Naive thymus-derived CD4-positive, alpha-beta T cell (primary cell): ENCODE results near the gene CDKAL1. TPM values are rescaled to one million over a fixed set of nuclear protein-coding genes. Genes with fewer than 3 reads are reported as not detected.

Source experiments
- ATAC-seq: fragments of 150-1000 bp; cut with Tn5 transposase; 2 replicates; pipeline ENCODE4 v1.10.0; 2021; ENCODE audit warnings: mild to moderate bottlenecking, moderate library complexity
- CTCF ChIA-PET: fragments of 350-600 bp; sonication (Branson Sonifier 250); formaldehyde crosslinking; loops from one replicate; lab custom pipeline; 2021; ENCODE audit warnings: antibody characterized with exemption; lab: Charles Lee
- POLR2A ChIA-PET: fragments of 350-600 bp; sonication (Branson Sonifier 250); formaldehyde crosslinking; loops from one replicate; lab custom pipeline; 2021; ENCODE audit warnings: antibody characterized with exemption, inconsistent platforms; lab: Charles Lee
- DNase-seq, 9 donors: peaks; one replicate each; pipeline versions ENCODE4 v3.0.0 to v3.0.0-alpha.2; 2020 to 2022; ENCODE audit warnings: mixed read lengths in 1 of 9
- H3K27ac ChIP-seq: one replicate; pipeline ENCODE4 v1.7.0; 2013; ENCODE audit warnings: mild to moderate bottlenecking, low read depth, low read length, moderate library complexity
- H3K27me3 ChIP-seq, 2 donors: one replicate each; pipeline ENCODE4 v1.7.0; 2013; ENCODE audit warnings: low read length in 2 of 2, mild to moderate bottlenecking in 2 of 2, moderate library complexity in 2 of 2; ENCODE audit not compliant: control insufficient read depth in 2 of 2, insufficient read depth in 2 of 2
- H3K36me3 ChIP-seq, 3 experiments: 1 replicate in 2 of 3; 2 replicates in 1 of 3; pipeline ENCODE4 v1.7.0; 2013; ENCODE audit warnings: low read length in 3 of 3, mild to moderate bottlenecking in 3 of 3, moderate library complexity in 1 of 3; ENCODE audit not compliant: insufficient read depth in 3 of 3, control insufficient read depth in 2 of 3
- H3K4me1 ChIP-seq, 2 donors: one replicate each; pipeline ENCODE4 v1.7.0; 2013; ENCODE audit warnings: low read length in 2 of 2, mild to moderate bottlenecking in 2 of 2, moderate library complexity in 1 of 2; ENCODE audit not compliant: control insufficient read depth in 2 of 2, insufficient read depth in 2 of 2
- H3K4me3 ChIP-seq: 2 replicates; pipeline ENCODE4 v1.7.0; 2013; ENCODE audit warnings: mild to moderate bottlenecking, low read length
- H3K9me3 ChIP-seq, 3 experiments: 1 replicate in 2 of 3; 2 replicates in 1 of 3; pipeline ENCODE4 v1.7.0; 2013; ENCODE audit warnings: low read length in 3 of 3; ENCODE audit not compliant: control insufficient read depth in 2 of 3
- H3K27ac Mint-ChIP-seq, 9 donors: one replicate each; pipeline ENCODE4 v1.8.0; 2020 to 2022; ENCODE audit warnings: mixed read lengths in 9 of 9, mild to moderate bottlenecking in 8 of 9, moderate library complexity in 5 of 9, inconsistent platforms in 2 of 9
- H3K27me3 Mint-ChIP-seq, 5 donors: one replicate each; pipeline ENCODE4 v1.8.0; 2021 to 2022; ENCODE audit warnings: mixed read lengths in 5 of 5, mild to moderate bottlenecking in 1 of 5
- H3K36me3 Mint-ChIP-seq, 5 donors: one replicate each; pipeline ENCODE4 v1.8.0; 2020 to 2022; ENCODE audit warnings: mixed read lengths in 5 of 5, mild to moderate bottlenecking in 3 of 5, inconsistent platforms in 1 of 5
- H3K4me1 Mint-ChIP-seq, 7 donors: one replicate each; pipeline ENCODE4 v1.8.0; 2020 to 2022; ENCODE audit warnings: mixed read lengths in 7 of 7, mild to moderate bottlenecking in 3 of 7, inconsistent platforms in 1 of 7
- H3K4me3 Mint-ChIP-seq, 10 donors: one replicate each; pipeline ENCODE4 v1.8.0; 2020 to 2022; ENCODE audit warnings: mild to moderate bottlenecking in 10 of 10, mixed read lengths in 10 of 10, moderate library complexity in 6 of 10, inconsistent platforms in 2 of 10
- H3K9me3 Mint-ChIP-seq, 11 donors: one replicate each; pipeline ENCODE4 v1.8.0; 2020 to 2022; ENCODE audit warnings: mixed read lengths in 11 of 11, mild to moderate bottlenecking in 4 of 11, inconsistent platforms in 1 of 11, moderate library complexity in 1 of 11
- intact Hi-C, 2 donors: fragments of 100-400 bp; cut with micrococcal nuclease; formaldehyde crosslinking; loops; one replicate each; pipeline ENCODE4 v1.15.1; 2023
- polyA plus RNA-seq, 2 donors: library from polyadenylated mRNA; unstranded; fragments of 300-500 nt; fragmentation: Illumina TruSeq; gene quantifications; one replicate each; pipeline ENCODE4 v1.2.3, GENCODE V29; 2021
- total RNA-seq, 6 experiments: library from RNA in 5 of 6; stranded (reverse) in 5 of 6; gene quantifications; 1 replicate in 5 of 6; 2 replicates in 1 of 6; pipeline ENCODE4 v1.2.3 and lab custom pipeline; 2021 to 2026

The CDKAL1 gene
- total and polyA plus RNA-seq, 7 experiments from 2014 or later = 23.6 to 35.8 (median 29.8) TPM

DNA sequence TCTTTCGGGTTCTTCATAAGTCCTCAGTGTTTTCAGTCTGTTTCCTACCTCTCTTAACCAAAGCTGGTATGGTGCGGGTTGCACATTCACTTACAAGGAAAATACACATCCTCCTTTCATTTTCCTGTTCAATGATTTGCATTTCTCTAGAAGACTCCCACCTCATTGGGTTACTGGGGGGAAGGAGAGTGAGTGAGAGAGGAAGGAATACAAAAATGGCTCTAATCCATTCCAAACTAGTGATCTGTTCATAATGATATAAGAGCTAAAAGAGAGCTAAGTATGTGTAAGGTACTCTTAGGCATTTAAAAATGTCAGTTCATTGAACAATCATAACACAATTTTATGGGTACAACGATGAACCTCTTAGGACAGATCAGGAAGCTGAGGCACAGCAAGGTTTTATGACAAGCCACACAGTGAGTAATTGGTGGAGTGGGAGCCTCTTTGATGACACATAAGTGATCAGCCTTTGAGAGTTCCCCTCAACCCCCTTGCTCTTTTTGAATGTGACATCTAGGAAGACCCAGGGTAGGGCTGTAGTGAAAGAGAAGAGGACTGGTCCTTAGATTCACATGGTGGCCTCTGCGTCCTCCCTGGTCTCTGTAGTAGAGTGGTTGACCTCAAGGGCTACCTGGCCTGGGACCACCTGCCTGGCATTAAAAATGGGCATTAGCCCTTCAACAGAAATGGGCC, 730.9 kb downstream of the CDKAL1 start:
- ChIA-PET POLR2A (no interaction called here), CTCF (no interaction called here)
- ATAC-seq (no peak), DNase-seq (no peak)
- no peak overlapping the region for H3K4me3 ChIP-seq
- Mint-ChIP-seq H3K9me3 (peaks cover 0 to 8% (median 0%) of the 10 kb centered on the region in 11 donors), H3K4me3 (no peak overlapping the region), H3K27ac (no peak overlapping the region), H3K4me1 (peaks cover 0 to 11% (median 0%) of the 10 kb centered on the region in 7 donors), H3K36me3 (no peaks in the 10 kb centered on the region), H3K27me3 (peaks cover 0 to 6% (median 0%) of the 10 kb centered on the region in 5 donors)
- no peaks in the 10 kb centered on the region for H3K9me3 ChIP-seq
- no peaks in the 10 kb centered on the region for H3K4me1 ChIP-seq
- no peak overlapping the region for H3K27ac ChIP-seq
- H3K36me3 ChIP-seq = no peaks in the 10 kb centered on the region
- no peaks in the 10 kb centered on the region for H3K27me3 ChIP-seq
- intact Hi-C loops = no loop called here

DNA sequence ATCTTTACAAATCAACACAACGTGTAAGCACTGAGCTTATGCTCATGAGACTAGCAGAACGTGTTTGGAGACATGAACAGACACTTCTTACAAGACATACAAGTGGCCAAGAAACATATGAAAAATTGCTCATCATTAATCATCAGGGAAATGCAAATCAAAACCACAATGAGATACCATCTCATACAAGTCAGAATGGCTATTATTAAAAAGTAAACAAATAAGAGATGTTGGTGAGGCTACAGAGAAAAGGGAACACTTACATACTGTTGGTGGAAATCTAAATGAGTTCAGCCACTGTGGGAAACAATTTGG, 731.4 kb downstream of the CDKAL1 start:
- Mint-ChIP-seq H3K4me3 (no peak overlapping the region), H3K36me3 (no peaks in the 10 kb centered on the region), H3K4me1 (peaks cover 0 to 11% (median 0%) of the 10 kb centered on the region in 7 donors), H3K27me3 (peaks cover 0 to 6% (median 0%) of the 10 kb centered on the region in 5 donors), H3K9me3 (peaks cover 0 to 8% (median 0%) of the 10 kb centered on the region in 11 donors), H3K27ac (no peak overlapping the region)
- no peaks in the 10 kb centered on the region for H3K4me1 ChIP-seq
- no peak for ATAC-seq
- intact Hi-C loops = no loop called here
- POLR2A ChIA-PET = no interaction called here
- CTCF ChIA-PET = no interaction called here
- no peak for DNase-seq
- no peak overlapping the region for H3K4me3 ChIP-seq
- no peaks in the 10 kb centered on the region for H3K36me3 ChIP-seq
- H3K27me3 ChIP-seq = no peaks in the 10 kb centered on the region
- H3K27ac ChIP-seq = no peak overlapping the region
- H3K9me3 ChIP-seq = no peaks in the 10 kb centered on the region

GRCh38 chr6:21270636-21271201, 736.5 kb downstream of the CDKAL1 start:
- no peaks in the 10 kb centered on the region for H3K27me3 ChIP-seq
- ATAC-seq = no peak
- ChIA-PET POLR2A (no interaction called here), CTCF (no interaction called here)
- Mint-ChIP-seq H3K36me3 (no peaks in the 10 kb centered on the region), H3K27ac (no peak overlapping the region), H3K27me3 (peaks cover 0 to 5% (median 0%) of the 10 kb centered on the region in 5 donors), H3K4me1 (no peaks in the 10 kb centered on the region), H3K4me3 (no peak overlapping the region), H3K9me3 (peaks cover 0 to 6% (median 2%) of the 10 kb centered on the region in 11 donors)
- no peaks in the 10 kb centered on the region for H3K4me1 ChIP-seq
- H3K36me3 ChIP-seq = no peaks in the 10 kb centered on the region
- DNase-seq = no peak
- H3K9me3 ChIP-seq = no peaks in the 10 kb centered on the region
- no peak overlapping the region for H3K27ac ChIP-seq
- H3K4me3 ChIP-seq = no peak overlapping the region
- intact Hi-C loops = no loop called here

DNA sequence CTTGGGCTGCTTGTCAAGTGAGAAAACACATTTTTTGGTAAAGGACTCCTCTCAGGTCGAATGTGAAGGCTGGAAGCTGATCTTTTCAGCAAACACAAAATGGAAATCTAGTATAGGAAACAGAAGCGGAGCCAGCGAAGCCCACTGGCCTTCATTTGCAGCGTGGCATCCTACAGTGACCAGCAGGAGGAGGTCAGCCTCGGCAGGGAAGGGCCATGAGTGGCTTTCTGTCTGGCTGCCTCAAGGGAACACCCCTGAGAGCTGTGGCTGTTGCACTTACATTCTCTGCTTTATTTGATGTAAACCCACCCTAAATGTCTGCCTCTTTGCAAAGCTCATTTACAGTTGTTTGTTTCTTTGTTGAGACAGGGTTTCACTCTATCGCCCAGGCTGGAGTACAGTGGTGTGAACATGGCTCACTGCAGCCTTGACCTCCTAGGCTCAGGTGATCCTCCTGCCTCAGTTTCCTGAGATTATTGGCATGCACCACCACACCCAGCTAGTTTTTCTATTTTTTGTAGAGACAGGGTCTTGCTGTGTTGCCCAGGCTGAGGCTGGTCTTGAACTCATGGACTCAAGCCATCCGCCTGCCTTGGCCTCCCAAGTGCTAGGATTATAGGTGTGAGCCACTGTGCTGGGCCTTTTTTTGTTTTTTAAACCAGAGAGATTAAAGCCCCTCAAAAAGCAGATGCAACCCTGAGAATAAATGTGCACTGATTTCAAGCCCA, 737.3 kb downstream of the CDKAL1 start:
- Mint-ChIP-seq H3K27ac (no peak overlapping the region), H3K36me3 (no peaks in the 10 kb centered on the region), H3K27me3 (no peaks in the 10 kb centered on the region), H3K4me1 (no peaks in the 10 kb centered on the region), H3K4me3 (no peak overlapping the region), H3K9me3 (peaks cover 0 to 4% (median 2%) of the 10 kb centered on the region in 11 donors)
- ATAC-seq = no peak
- Histone ChIP-seq H3K36me3 (no peaks in the 10 kb centered on the region), H3K27me3 (no peaks in the 10 kb centered on the region), H3K9me3 (no peaks in the 10 kb centered on the region), H3K4me1 (no peaks in the 10 kb centered on the region), H3K27ac (no peak overlapping the region), H3K4me3 (no peak overlapping the region)
- CTCF ChIA-PET = no interaction called here
- no peak for DNase-seq
- intact Hi-C loops = no loop called here
- POLR2A ChIA-PET = no interaction called here

- H3K36me3 ChIP-seq = no peaks in the 10 kb centered on the region
- Mint-ChIP-seq H3K36me3 (no peaks in the 10 kb centered on the region), H3K27me3 (no peaks in the 10 kb centered on the region), H3K4me1 (no peaks in the 10 kb centered on the region), H3K4me3 (no peak overlapping the region), H3K9me3 (peaks cover 0 to 4% (median 2%) of the 10 kb centered on the region in 11 donors), H3K27ac (no peak overlapping the region)
- ChIA-PET POLR2A (no interaction called here), CTCF (no interaction called here)
- H3K4me3 ChIP-seq = no peak overlapping the region
- H3K4me1 ChIP-seq = no peaks in the 10 kb centered on the region
- intact Hi-C loops = no loop called here
- H3K27ac ChIP-seq = no peak overlapping the region
- H3K9me3 ChIP-seq = no peaks in the 10 kb centered on the region
- ATAC-seq = no peak
- no peak for DNase-seq
- no peaks in the 10 kb centered on the region for H3K27me3 ChIP-seq
Observed at GRCh38 chr6:21273451-21273850, 739.2 kb downstream of the CDKAL1 start.

DNA sequence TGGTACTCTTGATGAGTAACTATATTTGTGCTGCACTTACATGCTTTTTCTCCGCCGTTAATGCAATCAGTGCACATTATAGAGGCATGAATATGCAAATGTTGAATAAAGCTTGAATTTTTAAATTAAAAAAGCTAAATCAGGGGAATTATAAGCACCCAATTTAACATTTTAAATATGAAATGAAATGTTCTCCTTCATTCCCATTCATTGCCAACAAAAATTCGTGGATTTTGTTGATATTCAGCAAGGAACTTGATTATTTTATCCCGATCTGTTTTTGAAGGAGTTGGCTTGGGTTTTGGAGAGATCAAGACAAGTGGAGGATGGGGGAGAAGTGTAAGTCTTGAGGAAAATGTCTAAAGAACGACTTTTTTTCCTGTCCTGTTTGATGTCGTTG, 740.6 kb downstream of the CDKAL1 start:
- H3K36me3 ChIP-seq = no peaks in the 10 kb centered on the region
- Mint-ChIP-seq H3K4me1 (no peaks in the 10 kb centered on the region), H3K27me3 (no peaks in the 10 kb centered on the region), H3K9me3 (peaks cover 0 to 4% (median 0%) of the 10 kb centered on the region in 11 donors), H3K36me3 (no peaks in the 10 kb centered on the region), H3K27ac (no peak overlapping the region), H3K4me3 (no peak overlapping the region)
- ChIA-PET POLR2A (no interaction called here), CTCF (no interaction called here)
- no peaks in the 10 kb centered on the region for H3K9me3 ChIP-seq
- DNase-seq (no peak), ATAC-seq (no peak)
- H3K27me3 ChIP-seq = no peaks in the 10 kb centered on the region
- intact Hi-C loops = no loop called here
- no peaks in the 10 kb centered on the region for H3K4me1 ChIP-seq
- H3K27ac ChIP-seq = no peak overlapping the region
- H3K4me3 ChIP-seq = no peak overlapping the region
